ENCODE measurements around the gene FADS6.

DNA sequence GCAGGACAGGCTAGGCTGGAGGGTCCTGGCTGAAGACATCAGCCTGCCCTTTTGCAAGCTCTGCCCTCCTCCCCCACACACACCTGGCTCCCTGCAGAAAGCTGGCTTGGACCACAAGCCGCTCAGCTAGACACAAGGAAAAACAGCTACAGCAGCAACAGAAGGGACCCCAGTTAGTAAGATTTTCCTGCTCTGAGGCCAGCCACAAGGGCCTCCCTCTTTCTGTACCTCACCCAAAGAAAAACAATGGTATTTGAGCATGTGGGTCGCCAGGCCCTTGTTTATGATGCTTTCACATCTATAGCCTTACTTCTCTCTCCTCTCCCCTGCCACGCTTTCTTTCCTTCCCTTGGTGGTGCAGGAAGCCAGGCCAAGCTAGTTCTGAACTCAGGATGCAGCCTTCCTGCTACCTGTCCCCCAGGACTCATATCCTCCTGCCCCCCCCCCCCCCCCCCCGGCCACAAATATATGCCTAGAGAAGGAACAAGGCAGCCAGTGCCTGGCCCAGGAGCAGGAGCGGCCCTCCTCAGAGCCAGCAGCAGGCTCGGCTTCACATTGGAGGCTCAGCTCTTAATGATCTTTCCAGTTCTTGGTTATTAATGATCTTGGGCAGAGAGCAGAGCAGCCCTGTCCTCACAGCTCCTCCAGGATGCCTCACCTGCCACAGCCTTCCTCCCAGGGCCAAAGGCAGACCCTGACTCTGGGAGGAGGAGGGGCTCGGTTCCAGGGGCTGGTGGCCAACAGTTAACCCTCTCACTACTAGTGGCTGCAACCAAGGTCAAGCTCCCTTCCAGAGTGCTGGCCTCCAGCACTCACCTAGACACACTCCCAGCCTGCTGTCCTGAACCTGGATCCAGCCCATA is 53.2 kb downstream of the FADS6 start:
- TF ChIP-seq JUNB (CRISPR knock-in tag; IDR thresholded peaks at IDR 0.05; ENCODE audit: borderline replicate concordance) = no peak
- no peak for TF ChIP-seq ZBTB49 (CRISPR knock-in tag; IDR thresholded peaks at IDR 0.05; ENCODE audit: borderline replicate concordance)
- TF ChIP-seq, protein P1, sequence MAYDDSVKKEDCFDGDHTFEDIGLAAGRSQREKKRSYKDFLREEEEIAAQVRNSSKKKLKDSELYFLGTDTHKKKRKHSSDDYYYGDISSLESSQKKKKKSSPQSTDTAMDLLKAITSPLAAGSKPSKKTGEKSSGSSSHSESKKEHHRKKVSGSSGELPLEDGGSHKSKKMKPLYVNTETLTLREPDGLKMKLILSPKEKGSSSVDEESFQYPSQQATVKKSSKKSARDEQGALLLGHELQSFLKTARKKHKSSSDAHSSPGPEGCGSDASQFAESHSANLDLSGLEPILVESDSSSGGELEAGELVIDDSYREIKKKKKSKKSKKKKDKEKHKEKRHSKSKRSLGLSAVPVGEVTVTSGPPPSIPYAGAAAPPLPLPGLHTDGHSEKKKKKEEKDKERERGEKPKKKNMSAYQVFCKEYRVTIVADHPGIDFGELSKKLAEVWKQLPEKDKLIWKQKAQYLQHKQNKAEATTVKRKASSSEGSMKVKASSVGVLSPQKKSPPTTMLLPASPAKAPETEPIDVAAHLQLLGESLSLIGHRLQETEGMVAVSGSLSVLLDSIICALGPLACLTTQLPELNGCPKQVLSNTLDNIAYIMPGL (CRISPR knock-in tag; IDR thresholded peaks at IDR 0.05; ENCODE audit: borderline replicate concordance in 1 of 2, low read depth in 1 of 2) = no peak
- TF ChIP-seq IKZF1 (IDR thresholded peaks at IDR 0.05) = no peak
- TF ChIP-seq HIVEP1 (CRISPR knock-in tag; IDR thresholded peaks at IDR 0.05) = no peak
- TF ChIP-seq, protein P2, sequence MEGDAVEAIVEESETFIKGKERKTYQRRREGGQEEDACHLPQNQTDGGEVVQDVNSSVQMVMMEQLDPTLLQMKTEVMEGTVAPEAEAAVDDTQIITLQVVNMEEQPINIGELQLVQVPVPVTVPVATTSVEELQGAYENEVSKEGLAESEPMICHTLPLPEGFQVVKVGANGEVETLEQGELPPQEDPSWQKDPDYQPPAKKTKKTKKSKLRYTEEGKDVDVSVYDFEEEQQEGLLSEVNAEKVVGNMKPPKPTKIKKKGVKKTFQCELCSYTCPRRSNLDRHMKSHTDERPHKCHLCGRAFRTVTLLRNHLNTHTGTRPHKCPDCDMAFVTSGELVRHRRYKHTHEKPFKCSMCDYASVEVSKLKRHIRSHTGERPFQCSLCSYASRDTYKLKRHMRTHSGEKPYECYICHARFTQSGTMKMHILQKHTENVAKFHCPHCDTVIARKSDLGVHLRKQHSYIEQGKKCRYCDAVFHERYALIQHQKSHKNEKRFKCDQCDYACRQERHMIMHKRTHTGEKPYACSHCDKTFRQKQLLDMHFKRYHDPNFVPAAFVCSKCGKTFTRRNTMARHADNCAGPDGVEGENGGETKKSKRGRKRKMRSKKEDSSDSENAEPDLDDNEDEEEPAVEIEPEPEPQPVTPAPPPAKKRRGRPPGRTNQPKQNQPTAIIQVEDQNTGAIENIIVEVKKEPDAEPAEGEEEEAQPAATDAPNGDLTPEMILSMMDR (CRISPR knock-in tag; IDR thresholded peaks at IDR 0.05) = no peak
- no peak for TF ChIP-seq MAX (IDR thresholded peaks at IDR 0.05)
- no peak for TF ChIP-seq RAD21 (CRISPR knock-in tag; IDR thresholded peaks at IDR 0.05)
- TF ChIP-seq ZNF460 (CRISPR knock-in tag; IDR thresholded peaks at IDR 0.05; ENCODE audit: borderline replicate concordance) = no peak
- TF ChIP-seq ZBTB20 (CRISPR knock-in tag; IDR thresholded peaks at IDR 0.05; ENCODE audit: borderline replicate concordance, low read depth) = no peak
- no peak for TF ChIP-seq ZNF205 (CRISPR knock-in tag; IDR thresholded peaks at IDR 0.05)
- TF ChIP-seq DMAP1 (CRISPR knock-in tag; IDR thresholded peaks at IDR 0.05) = no peak
- no peak for TF ChIP-seq ATF3 (CRISPR knock-in tag; IDR thresholded peaks at IDR 0.05)
